ENCODE results near the gene GADD45A. TPM values are rescaled to one million over a fixed set of nuclear protein-coding genes. Genes with fewer than 3 reads are reported as not detected.

GADD45A gene
- total and polyA plus RNA-seq, 10 donors = 17.5 to 63.7 (median 29.8) TPM

- Histone ChIP-seq H3K4me3 (no peak overlapping the region), H3K9me3 (no peaks in the 10 kb centered on the region), H3K27ac (no peak overlapping the region), H3K36me3 (peaks cover 0 to 29% (median 2%) of the 10 kb centered on the region in 6 donors), H3K27me3 (replicated peaks in 1 of 7) (no peaks in the 10 kb centered on the region), H3K4me1 (peaks cover 0 to 8% (median 3%) of the 10 kb centered on the region in 6 donors)
- intact Hi-C loops (cut with DNase I; ENCODE audit: low total_unique reads) = no loop called here
- DNase-seq = no peak
- no peak for TF ChIP-seq POLR2A (IDR thresholded peaks at IDR 0.05)
- no peak for TF ChIP-seq CTCF (IDR thresholded peaks at IDR 0.05 in 8 of 11, conservative IDR thresholded peaks at IDR 0.05 in 3 of 11)
- TF ChIP-seq POLR2AphosphoS5 (IDR thresholded peaks at IDR 0.05) = no peak
- WGBS, 5 donors = 83 to 90% (median 87%) methylated on average over 10 of the region's 10 CpGs
Observed at GRCh38 chr1:67705735-67706453, 20.9 kb downstream of the GADD45A start.

DNA sequence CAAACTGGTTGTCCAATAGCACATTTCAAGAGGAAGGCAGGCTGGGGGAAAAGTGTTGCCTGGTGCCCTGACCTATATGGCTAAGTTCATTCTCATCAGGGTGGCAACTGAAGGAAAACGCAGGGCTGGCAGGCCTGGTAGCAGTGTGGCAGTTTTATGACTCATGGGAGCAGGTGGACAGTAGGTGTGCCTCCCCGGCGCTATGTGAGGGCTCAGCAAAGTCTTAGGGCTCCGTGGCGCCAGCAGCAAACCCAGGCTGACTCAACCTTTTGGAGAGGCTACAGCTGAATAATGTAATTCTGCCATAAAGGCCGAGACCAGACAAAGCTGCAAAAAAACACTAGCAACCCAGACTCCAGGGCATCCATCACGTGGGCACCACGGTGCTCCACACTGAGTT, 23.6 kb downstream of the GADD45A start:
- no peak for DNase-seq
- 87 to 95% (median 91%) methylated on average over 8 of the region's 8 CpGs for WGBS, 5 donors
- Histone ChIP-seq H3K36me3 (peaks cover 0 to 23% (median 2%) of the 10 kb centered on the region in 6 donors), H3K4me3 (no peak overlapping the region), H3K27me3 (replicated peaks in 1 of 7) (no peaks in the 10 kb centered on the region), H3K27ac (peak overlapping the region in 1 of 8 donors; percentile 11), H3K4me1 (peaks cover 7 to 35% (median 22%) of the 10 kb centered on the region in 6 donors), H3K9me3 (no peaks in the 10 kb centered on the region)
- intact Hi-C loops (cut with DNase I; ENCODE audit: low total_unique reads) = no loop called here
- TF ChIP-seq POLR2A (IDR thresholded peaks at IDR 0.05) (no peak), POLR2AphosphoS5 (IDR thresholded peaks at IDR 0.05) (no peak), CTCF (IDR thresholded peaks at IDR 0.05 in 8 of 11, conservative IDR thresholded peaks at IDR 0.05 in 3 of 11) (no peak)

DNA sequence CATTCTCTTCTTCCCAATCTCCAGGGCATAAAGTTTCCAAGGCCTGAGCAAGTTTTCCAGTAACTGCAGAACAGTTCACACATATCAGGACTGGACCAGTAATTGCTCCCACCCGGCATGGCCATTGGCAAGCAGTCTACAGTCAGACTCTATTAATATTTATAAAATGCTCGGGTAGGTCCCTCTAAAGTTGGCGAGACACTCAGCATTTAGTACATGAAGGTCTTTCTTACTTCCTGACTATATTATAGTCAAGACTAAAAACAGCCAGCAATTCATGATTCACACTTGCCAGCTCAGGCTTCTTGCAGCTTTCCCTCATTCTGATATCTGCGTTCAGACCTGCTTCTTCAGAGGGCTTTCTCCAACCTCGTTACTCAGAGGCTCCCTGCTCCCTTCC, 25.4 kb downstream of the GADD45A start:
- Histone ChIP-seq H3K27me3 (replicated peaks in 1 of 7) (no peaks in the 10 kb centered on the region), H3K27ac (no peak overlapping the region), H3K36me3 (peaks cover 0 to 5% (median 2%) of the 10 kb centered on the region in 6 donors), H3K4me1 (peaks cover 7 to 48% (median 33%) of the 10 kb centered on the region in 6 donors), H3K9me3 (no peaks in the 10 kb centered on the region), H3K4me3 (no peak overlapping the region)
- no peak for DNase-seq
- no peak for TF ChIP-seq POLR2A (IDR thresholded peaks at IDR 0.05)
- no peak for TF ChIP-seq POLR2AphosphoS5 (IDR thresholded peaks at IDR 0.05)
- TF ChIP-seq CTCF (IDR thresholded peaks at IDR 0.05 in 8 of 11, conservative IDR thresholded peaks at IDR 0.05 in 3 of 11) = no peak
- 51 to 83% (median 77%) methylated on average over 5 of the region's 5 CpGs for WGBS, 5 donors
- intact Hi-C loops (cut with DNase I; ENCODE audit: low total_unique reads) = no loop called here

- H3K4me1 ChIP-seq = peaks cover 7 to 48% (median 33%) of the 10 kb centered on the region in 6 donors
- intact Hi-C loops (cut with DNase I; ENCODE audit: low total_unique reads) = no loop called here
- H3K4me3 ChIP-seq = no peak overlapping the region
- no peak for DNase-seq
- WGBS, 5 donors = 52 to 68% (median 56%) methylated on average over 7 of the region's 7 CpGs
- no peaks in the 10 kb centered on the region for H3K27me3 ChIP-seq (replicated peaks in 1 of 7)
- H3K27ac ChIP-seq = no peak overlapping the region
- H3K36me3 ChIP-seq = no peaks in the 10 kb centered on the region
- TF ChIP-seq CTCF (IDR thresholded peaks at IDR 0.05 in 8 of 11, conservative IDR thresholded peaks at IDR 0.05 in 3 of 11) = no peak
- no peak for TF ChIP-seq POLR2AphosphoS5 (IDR thresholded peaks at IDR 0.05)
- TF ChIP-seq POLR2A (IDR thresholded peaks at IDR 0.05) = no peak
- H3K9me3 ChIP-seq = no peaks in the 10 kb centered on the region
Observed at GRCh38 chr1:67711158-67711854, 26.3 kb downstream of the GADD45A start.

Data from spleen (tissue), 11 donors.